Jurkat, Clone E6-1 (cell line): ENCODE results near the gene NONO. TPM values are rescaled to one million over a fixed set of nuclear protein-coding genes. Genes with fewer than 3 reads are reported as not detected.
A peak's percentile ranks its signal among the peaks of the same experiment; 100 is the strongest.
"Not testable (repeated sequence)": the region's sequence is repeated elsewhere in the genome, so short reads cannot be mapped to it uniquely, and the experiment has no call there.

ENCODE experiments used
- DNase-seq: peaks from one replicate; pipeline ENCODE4 v3.0.0-alpha.2; 2011; ENCODE audit warnings: low read depth, low spot score
- H3K4me3 ChIP-seq: 2 replicates; pipeline ENCODE4 v1.5.1; 2011; ENCODE audit warnings: mild to moderate bottlenecking, low read length, control low read depth, moderate library complexity
- polyA plus RNA-seq: library from polyadenylated mRNA; unstranded; fragments of >200 nt; gene quantifications from one replicate; pipeline ENCODE4 v1.2.1, GENCODE V29; 2012; ENCODE audit warnings: missing spikeins; ENCODE audit not compliant: insufficient read length, insufficient read depth

Gene NONO
- 887 TPM for polyA plus RNA-seq

- H3K4me3 ChIP-seq = peak within 1 kb of the TSS; percentile 59
- DNase-seq = peak; percentile 99
Measured at GRCh38 chrX:71283403-71284143, at the start of gene NONO. Gene NONO (plus strand): TSS chrX:71283635. CDS start chrX:71290638, 7,003 bp downstream.

- no peak overlapping the region for H3K4me3 ChIP-seq
- no peak for DNase-seq
Measured at GRCh38 chrX:71235482-71235881, 48.0 kb upstream of the NONO start.

GRCh38 chrX:71236836-71237235, 46.6 kb upstream of the NONO start:
- H3K4me3 ChIP-seq = no peak overlapping the region
- no peak for DNase-seq

- no peak overlapping the region for H3K4me3 ChIP-seq
- DNase-seq = no peak
Measured at GRCh38 chrX:71239781-71240180, 43.7 kb upstream of the NONO start.

GRCh38 chrX:71241301-71241700, 42.1 kb upstream of the NONO start:
- no peak for DNase-seq
- no peak overlapping the region for H3K4me3 ChIP-seq

GRCh38 chrX:71244359-71245128, 38.9 kb upstream of the NONO start:
- no peak overlapping the region for H3K4me3 ChIP-seq
- no peak for DNase-seq

- no peak overlapping the region for H3K4me3 ChIP-seq
Measured at GRCh38 chrX:71245159-71245558, 38.3 kb upstream of the NONO start.

GRCh38 chrX:71250841-71251240, 32.6 kb upstream of the NONO start:
- no peak for DNase-seq
- no peak overlapping the region for H3K4me3 ChIP-seq

More at GRCh38 chrX:71245159-71245558, 38.3 kb upstream of the NONO start:
- no peak for DNase-seq

- no peak for DNase-seq
- H3K4me3 ChIP-seq = no peak overlapping the region
Measured at GRCh38 chrX:71251466-71251973, 31.9 kb upstream of the NONO start.

- H3K4me3 ChIP-seq = no peak overlapping the region
Measured at GRCh38 chrX:71252221-71252620, 31.2 kb upstream of the NONO start.

GRCh38 chrX:71253253-71254091, 30.0 kb upstream of the NONO start:
- DNase-seq = no peak
- peak overlapping the region; percentile 77 for H3K4me3 ChIP-seq

More at GRCh38 chrX:71252221-71252620, 31.2 kb upstream of the NONO start:
- DNase-seq = no peak

GRCh38 chrX:71254092-71254963, 29.1 kb upstream of the NONO start, which contains the start of gene ZMYM3:
Gene ZMYM3 (minus strand): TSS chrX:71254140. CDS start chrX:71253255, 885 bp downstream.
- peak; percentile 75 for DNase-seq

GRCh38 chrX:71256051-71256450, 27.4 kb upstream of the NONO start:
- H3K4me3 ChIP-seq = no peak overlapping the region

More at GRCh38 chrX:71254092-71254963, 29.1 kb upstream of the NONO start, which contains the start of gene ZMYM3:
- peak within 1 kb of the TSS; percentile 77 for H3K4me3 ChIP-seq

GRCh38 chrX:71256856-71257255, 26.6 kb upstream of the NONO start:
- no peak overlapping the region for H3K4me3 ChIP-seq
- DNase-seq = no peak

More at GRCh38 chrX:71256051-71256450, 27.4 kb upstream of the NONO start:
- no peak for DNase-seq

- H3K4me3 ChIP-seq, DNase-seq: not testable (repeated sequence)
Measured at GRCh38 chrX:71268624-71269023, 14.8 kb upstream of the NONO start.

GRCh38 chrX:71269801-71270395, 13.5 kb upstream of the NONO start:
- H3K4me3 ChIP-seq = no peak overlapping the region
- no peak for DNase-seq

GRCh38 chrX:71272313-71272712, 11.1 kb upstream of the NONO start:
- not testable (repeated sequence) for H3K4me3 ChIP-seq, DNase-seq

GRCh38 chrX:71281300-71281699, 2.1 kb upstream of the NONO start:
- not testable (repeated sequence) for DNase-seq, H3K4me3 ChIP-seq
